Left renal cortex interstitium (tissue), 4 donors: Measurements from ENCODE around the gene C3orf49. TPM values are rescaled to one million over a fixed set of nuclear protein-coding genes. Genes with fewer than 3 reads are reported as not detected.

ENCODE experiments used
- DNase-seq, 4 donors: peaks; one replicate each; pipeline ENCODE4 v3.0.0-alpha.2; 2013; ENCODE audit warnings: low read depth in 4 of 4, low spot score in 2 of 4, missing footprints in 1 of 4
- polyA plus RNA-seq, 4 donors: library from polyadenylated mRNA; unstranded; fragments of 120-200 nt; gene quantifications; one replicate each; pipeline ENCODE4 v1.2.1, GENCODE V29; 2013; ENCODE audit not compliant: insufficient read length in 4 of 4

Gene C3orf49
- polyA plus RNA-seq = 1 to 10 TPM in 2 of 4 donors, under 1 TPM in 1, not detected in 1; 0.31 to 1.2 (median 1.2) TPM

- no peak for DNase-seq
Observed at GRCh38 chr3:63819151-63819398, at the start of gene C3orf49. C3orf49 (plus strand) TSS chr3:63819299; CDS start chr3:63819472, 173 bp downstream.

GRCh38 chr3:63774781-63775180 is 44.3 kb upstream of the C3orf49 start:
- no peak for DNase-seq

GRCh38 chr3:63779227-63779626 is 39.9 kb upstream of the C3orf49 start:
- DNase-seq = no peak

GRCh38 chr3:63791974-63792373 is 27.1 kb upstream of the C3orf49 start:
- DNase-seq = no peak

GRCh38 chr3:63795438-63795837 is 23.7 kb upstream of the C3orf49 start:
- DNase-seq = no peak

- DNase-seq = no peak
Observed at GRCh38 chr3:63798544-63798943, 20.6 kb upstream of the C3orf49 start.

GRCh38 chr3:63798949-63799348 is 20.1 kb upstream of the C3orf49 start:
- no peak for DNase-seq

- DNase-seq = no peak
Observed at GRCh38 chr3:63800097-63800496, 19.0 kb upstream of the C3orf49 start.

- no peak for DNase-seq
Observed at GRCh38 chr3:63803911-63804310, 15.2 kb upstream of the C3orf49 start.

- no peak for DNase-seq
Observed at GRCh38 chr3:63807961-63808565, 11.0 kb upstream of the C3orf49 start.

GRCh38 chr3:63808633-63809032 is 10.5 kb upstream of the C3orf49 start:
- no peak for DNase-seq

- no peak for DNase-seq
Observed at GRCh38 chr3:63809607-63810006, 9.5 kb upstream of the C3orf49 start.

- no peak for DNase-seq
Observed at GRCh38 chr3:63814237-63814636, 4.9 kb upstream of the C3orf49 start.

GRCh38 chr3:63817225-63817624 is 1.9 kb upstream of the C3orf49 start:
- no peak for DNase-seq

GRCh38 chr3:63818282-63819150 is 583 bp upstream of the C3orf49 start:
- DNase-seq = peak in 3 of 4 donors; percentile 15 to 46 (median 29)

- DNase-seq = no peak
Observed at GRCh38 chr3:63824309-63824708, 5.2 kb downstream of the C3orf49 start.

- no peak for DNase-seq
Observed at GRCh38 chr3:63830526-63830925, 11.4 kb downstream of the C3orf49 start.

- DNase-seq = no peak
Observed at GRCh38 chr3:63832395-63832794, 13.3 kb downstream of the C3orf49 start.

- DNase-seq = no peak
Observed at GRCh38 chr3:63841704-63842103, 22.6 kb downstream of the C3orf49 start.

GRCh38 chr3:63842127-63842526 is 23.0 kb downstream of the C3orf49 start:
- no peak for DNase-seq

- no peak for DNase-seq
Observed at GRCh38 chr3:63845215-63845614, 26.1 kb downstream of the C3orf49 start.
